Endothelial cell of umbilical vein (primary cell): Measurements from ENCODE around the gene CRYBB2.

Source experiments
- EZH2 ChIP-seq: IDR thresholded peaks from 2 replicates; pipeline ENCODE4 v1.6.1; 2012; ENCODE audit warnings: borderline replicate concordance, low read depth, mild to moderate bottlenecking, moderate library complexity, low read length, inconsistent platforms; ENCODE audit not compliant: severe bottlenecking
- POLR2A ChIP-seq: IDR thresholded peaks from 2 replicates; pipeline ENCODE4 v1.6.1; 2012; ENCODE audit warnings: low read depth, mild to moderate bottlenecking, control low read depth, low read length
- POLR2AphosphoS5 ChIP-seq: IDR thresholded peaks from 2 replicates; pipeline ENCODE4 v1.6.1; 2012; ENCODE audit warnings: low read depth, mild to moderate bottlenecking, control low read depth, low read length, moderate library complexity; ENCODE audit not compliant: insufficient read depth
- TF ChIP-seq, protein P1 (sequence below), 2 donors: IDR thresholded peaks; 1 replicate in 1 of 2; 2 replicates in 1 of 2; pipeline ENCODE4 v1.5.1; 2011; ENCODE audit warnings: low read length in 2 of 2, mild to moderate bottlenecking in 2 of 2, moderate library complexity in 2 of 2, control low read depth in 1 of 2, inconsistent platforms in 1 of 2, low read depth in 1 of 2; ENCODE audit not compliant: insufficient read depth in 1 of 2; ENCODE audit errors: extremely low read depth in 1 of 2

DNA sequence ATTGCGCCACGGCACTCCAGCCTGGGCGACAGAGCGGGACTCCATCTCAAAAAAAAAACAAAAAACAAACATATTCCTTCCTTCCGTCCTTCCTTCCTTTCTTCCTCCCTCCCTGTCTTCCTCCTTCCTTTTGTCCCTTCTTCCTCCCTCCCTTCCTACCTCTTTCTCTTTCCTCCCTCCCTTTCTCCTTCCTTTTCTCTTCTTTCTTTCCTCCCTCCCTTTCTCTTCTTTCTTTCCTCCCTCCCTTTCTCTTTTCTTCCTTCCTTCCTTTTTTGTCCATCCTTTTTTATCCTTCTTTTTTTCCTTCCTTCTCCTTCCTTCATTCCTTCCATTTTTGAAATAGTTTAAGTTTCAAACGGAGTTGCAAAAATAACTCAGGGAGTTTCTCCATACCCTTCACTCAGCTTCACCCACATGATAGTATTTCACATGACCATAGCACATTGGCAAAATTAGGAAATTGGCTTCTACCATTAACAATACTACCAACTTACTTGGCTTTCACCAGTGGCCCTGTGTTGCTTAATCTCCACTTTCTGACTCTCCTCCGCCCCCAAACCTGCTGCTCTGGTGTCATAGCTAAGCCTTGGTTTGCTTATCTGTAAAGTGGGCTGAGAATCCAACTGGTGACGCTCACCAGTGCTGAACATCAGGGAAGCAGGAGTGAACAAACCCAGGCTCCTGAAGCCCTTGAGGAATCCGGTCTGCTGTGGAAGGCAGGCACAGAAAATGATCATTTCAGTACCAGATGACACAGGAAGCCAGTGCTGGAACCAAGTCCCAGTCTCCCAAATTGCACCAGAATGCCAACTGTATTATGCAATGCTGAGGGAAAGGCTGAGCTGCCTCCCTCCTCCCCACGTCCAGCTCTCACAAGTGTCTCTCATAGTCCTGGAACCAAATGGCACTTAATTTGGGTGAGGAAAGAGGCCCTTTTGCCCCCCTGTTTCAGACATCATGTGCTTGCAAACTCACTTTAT is 37.0 kb upstream of the CRYBB2 start:
- TF ChIP-seq, protein P1, sequence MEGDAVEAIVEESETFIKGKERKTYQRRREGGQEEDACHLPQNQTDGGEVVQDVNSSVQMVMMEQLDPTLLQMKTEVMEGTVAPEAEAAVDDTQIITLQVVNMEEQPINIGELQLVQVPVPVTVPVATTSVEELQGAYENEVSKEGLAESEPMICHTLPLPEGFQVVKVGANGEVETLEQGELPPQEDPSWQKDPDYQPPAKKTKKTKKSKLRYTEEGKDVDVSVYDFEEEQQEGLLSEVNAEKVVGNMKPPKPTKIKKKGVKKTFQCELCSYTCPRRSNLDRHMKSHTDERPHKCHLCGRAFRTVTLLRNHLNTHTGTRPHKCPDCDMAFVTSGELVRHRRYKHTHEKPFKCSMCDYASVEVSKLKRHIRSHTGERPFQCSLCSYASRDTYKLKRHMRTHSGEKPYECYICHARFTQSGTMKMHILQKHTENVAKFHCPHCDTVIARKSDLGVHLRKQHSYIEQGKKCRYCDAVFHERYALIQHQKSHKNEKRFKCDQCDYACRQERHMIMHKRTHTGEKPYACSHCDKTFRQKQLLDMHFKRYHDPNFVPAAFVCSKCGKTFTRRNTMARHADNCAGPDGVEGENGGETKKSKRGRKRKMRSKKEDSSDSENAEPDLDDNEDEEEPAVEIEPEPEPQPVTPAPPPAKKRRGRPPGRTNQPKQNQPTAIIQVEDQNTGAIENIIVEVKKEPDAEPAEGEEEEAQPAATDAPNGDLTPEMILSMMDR (IDR thresholded peaks at IDR 0.05; ENCODE audit: extremely low read depth in 1 of 2, insufficient read depth in 1 of 2, low read depth in 1 of 2, low read length in 2 of 2) = no peak
- TF ChIP-seq POLR2A (no peak), EZH2 (no peak), POLR2AphosphoS5 (no peak)
